Activated CD4-positive, CD25-positive, alpha-beta regulatory T cell treated with anti-CD3 and anti-CD28 coated beads, Interleukin-2, amount 50 U/mL, for 16 hours (primary cell): Measurements from ENCODE around the gene HORMAD2.
"Not testable (repeated sequence)": the region's sequence is repeated elsewhere in the genome, so short reads cannot be mapped to it uniquely, and the experiment has no call there.

Source experiments
- DNase-seq: peaks from one replicate; pipeline ENCODE4 v3.0.0-alpha.2; 2020; ENCODE audit warnings: low read depth, low spot score

Gene HORMAD2

GRCh38 chr22:30188911-30189310, 108.6 kb downstream of the HORMAD2 start:
- DNase-seq: no peak

- no peak for DNase-seq
Observed at GRCh38 chr22:30190574-30190973, 110.3 kb downstream of the HORMAD2 start.

DNA sequence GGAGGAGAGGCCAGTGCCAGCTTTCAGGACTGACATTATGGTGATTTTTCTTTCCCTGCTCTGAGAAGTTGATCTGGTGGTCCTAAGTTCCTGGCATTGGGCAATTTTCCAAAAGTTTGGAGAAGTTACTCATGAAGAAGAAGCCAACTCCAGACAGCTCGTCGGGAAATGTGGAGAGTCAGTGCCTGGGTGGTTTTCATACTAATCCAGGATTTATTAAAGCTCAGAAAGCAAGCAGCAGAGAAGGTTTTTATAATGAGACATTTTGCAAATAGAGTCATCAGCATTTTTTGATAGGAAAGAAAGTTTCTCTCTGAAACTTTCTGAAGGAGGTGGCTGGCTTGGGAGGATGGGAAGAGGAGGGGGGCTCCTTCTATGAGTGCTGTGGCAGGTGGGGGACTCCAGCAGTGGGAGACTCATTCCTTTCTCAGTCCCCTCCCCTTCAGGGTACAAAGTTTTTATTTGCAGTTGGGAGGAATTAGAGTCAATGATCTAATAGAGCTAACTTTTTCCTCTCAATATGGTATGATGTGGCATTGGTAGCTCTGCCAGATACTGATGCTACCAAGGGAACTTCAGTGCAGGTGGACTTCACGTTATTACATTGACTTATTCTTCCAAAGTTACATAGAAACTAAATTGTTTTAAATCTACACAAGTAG, 110.9 kb downstream of the HORMAD2 start:
- DNase-seq: no peak

DNA sequence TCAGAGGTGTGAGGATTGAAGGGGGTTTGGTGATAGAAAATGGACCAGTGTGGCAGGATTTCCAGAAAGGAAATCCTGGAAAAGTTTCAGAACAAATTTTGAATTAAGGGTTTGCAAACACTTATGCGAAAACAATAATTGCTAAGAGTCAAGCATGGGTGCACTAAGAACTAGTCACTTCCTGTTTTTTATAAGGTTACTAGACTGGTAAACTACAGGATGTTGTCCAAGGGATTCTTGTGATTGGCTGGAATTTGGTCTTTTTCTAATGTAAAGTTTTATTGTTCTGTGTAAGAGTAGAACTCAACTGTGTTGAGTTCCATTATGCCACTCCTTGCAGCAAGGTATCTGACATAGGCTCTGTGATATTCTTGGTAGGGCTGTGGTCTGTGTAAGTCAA, 112.2 kb downstream of the HORMAD2 start:
- DNase-seq: no peak

DNA sequence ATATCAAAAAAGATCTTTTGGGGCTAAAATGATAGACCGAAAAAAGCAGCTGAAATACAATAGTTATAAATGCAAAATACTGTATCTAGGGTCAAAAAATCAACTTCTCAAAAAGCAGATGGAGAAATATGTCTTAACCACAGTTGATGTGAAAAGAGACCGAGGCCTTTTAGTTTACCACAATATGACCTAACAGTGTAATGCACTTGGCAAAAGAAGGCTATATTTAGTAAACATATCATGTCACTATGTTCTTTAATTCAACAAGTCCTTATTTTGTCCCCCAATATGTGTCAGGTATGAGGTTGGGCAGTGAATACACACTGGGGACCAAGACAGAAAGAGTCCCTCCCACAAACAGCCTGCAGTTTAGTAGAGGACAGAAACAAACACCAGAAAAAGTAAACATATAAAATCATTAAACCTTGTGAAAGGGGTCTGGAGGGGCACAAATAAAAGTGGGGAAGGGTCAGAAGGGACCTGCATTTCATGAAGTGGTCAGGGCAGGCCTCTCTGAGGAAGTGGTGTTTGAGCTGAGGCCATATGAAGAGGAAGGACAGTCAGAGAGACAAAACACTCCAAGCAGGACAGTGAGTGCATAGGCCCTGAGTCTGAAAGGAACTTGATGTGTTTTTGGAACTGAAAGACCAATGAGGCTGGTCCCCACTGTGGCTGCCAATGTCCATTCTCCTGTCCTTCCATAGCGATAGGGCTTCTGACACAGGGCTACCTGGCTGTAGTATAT, 112.9 kb downstream of the HORMAD2 start:
- no peak for DNase-seq

DNA sequence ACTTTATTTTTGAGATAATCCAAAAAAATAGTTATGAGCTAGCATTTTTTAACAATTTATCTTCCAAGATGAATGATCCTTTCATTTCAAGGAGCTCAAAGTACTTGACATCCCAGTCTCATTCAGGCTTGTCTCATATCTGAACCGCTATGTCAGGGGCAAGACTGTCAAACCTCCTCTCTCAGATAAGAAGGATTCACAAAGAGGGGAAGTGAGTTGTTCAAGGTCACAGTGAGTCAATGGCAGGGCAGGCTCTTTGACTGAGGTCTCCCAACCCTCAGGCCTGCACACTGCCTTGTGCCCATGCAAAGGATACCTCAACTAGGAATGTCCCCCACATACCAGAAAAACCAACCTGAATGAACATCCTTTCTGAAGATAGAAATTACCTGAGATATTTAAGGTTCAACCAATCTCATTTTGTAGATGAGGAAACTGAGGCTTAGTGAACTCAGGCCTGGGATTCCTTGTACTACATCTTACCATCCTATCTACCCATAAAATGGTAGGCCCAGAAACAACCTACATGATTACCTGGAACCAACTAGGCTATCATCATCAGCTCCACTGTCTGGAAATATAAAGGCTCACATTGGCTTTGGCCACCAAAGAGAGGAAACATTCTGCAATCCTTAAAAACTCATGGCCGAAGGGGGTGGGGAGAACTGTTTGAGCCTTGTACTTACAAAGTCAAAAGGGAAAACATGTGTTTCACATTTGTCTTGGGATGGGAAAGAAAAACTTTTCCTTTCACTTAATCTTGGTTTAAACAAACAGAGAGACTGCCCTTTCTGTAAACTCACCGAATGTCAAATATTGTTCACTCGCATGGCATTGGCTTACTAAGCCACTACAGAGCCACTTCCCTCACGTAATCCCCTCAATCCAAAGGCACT, 115.2 kb downstream of the HORMAD2 start:
- DNase-seq: no peak

GRCh38 chr22:30196141-30196879, 116.0 kb downstream of the HORMAD2 start:
- no peak for DNase-seq

DNA sequence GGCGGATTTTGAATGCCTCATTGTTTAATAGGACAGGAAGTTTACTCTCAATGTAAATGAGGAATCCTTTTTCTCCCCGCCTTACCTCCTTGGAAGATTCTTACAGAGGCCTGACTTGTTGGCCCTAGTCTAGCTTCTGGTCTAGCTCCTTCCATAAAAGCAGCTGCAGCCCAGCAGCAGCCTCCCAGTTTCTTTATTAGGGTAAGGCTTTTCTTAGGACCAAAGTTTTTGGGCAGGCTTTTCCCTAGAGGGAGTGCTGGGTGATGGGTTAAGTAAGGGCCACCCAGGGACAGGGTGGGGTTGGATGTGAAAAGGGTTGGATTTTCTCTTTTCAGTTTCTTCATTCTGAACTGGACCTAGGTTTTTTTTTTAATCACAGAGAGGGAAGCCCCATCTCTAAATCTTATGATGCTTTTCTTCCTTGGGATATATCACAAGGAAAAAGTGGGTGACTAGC, 116.6 kb downstream of the HORMAD2 start:
- no peak for DNase-seq

- DNase-seq: no peak
Observed at GRCh38 chr22:30197389-30197788, 117.1 kb downstream of the HORMAD2 start.

- DNase-seq: no peak
Observed at GRCh38 chr22:30198152-30198825, 118.0 kb downstream of the HORMAD2 start.

DNA sequence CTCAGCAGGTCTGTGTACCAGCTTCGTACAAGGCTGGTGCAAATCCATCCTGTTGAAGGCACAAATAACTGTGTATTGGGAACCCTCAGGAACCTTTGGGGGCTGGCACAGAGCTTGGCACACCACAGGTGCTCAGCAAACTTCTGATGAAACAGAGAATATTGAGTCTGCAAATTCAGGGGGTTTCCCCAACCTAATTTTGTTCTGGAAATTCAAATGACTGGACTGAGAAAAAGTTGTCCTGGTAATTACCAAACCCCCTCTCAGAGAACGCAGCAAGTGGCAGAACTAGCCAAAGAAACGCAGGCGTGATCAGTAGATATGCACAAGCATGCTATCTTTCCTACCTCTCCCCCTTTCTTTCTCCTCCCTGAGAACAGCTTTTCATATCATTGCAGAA, 118.7 kb downstream of the HORMAD2 start:
- DNase-seq: no peak

DNA sequence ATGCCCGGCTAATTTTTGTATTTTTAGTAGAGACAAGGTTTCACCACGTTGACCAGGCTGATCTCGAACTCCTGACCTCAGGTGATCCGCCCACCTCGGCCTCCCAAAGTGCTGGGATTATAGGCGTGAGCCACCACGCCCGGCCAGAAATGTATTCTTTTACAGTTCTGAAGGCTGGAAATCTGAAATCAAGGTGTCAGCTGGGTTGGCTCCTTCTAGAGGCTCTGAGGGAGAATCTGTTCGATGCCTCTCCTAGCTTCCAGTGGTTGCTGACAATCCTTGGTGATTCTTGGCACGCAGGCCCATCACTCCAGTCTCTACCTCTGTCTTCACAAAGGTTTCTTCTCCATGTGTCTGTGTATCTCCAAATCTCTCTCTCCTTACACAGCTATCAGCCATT, 120.6 kb downstream of the HORMAD2 start:
- not testable (repeated sequence) for DNase-seq

- DNase-seq: no peak
Observed at GRCh38 chr22:30201945-30202344, 121.7 kb downstream of the HORMAD2 start.

GRCh38 chr22:30202531-30203006, 122.3 kb downstream of the HORMAD2 start:
- DNase-seq: no peak

GRCh38 chr22:30204015-30204741, 123.9 kb downstream of the HORMAD2 start:
- DNase-seq: no peak

GRCh38 chr22:30204742-30205111, 124.5 kb downstream of the HORMAD2 start:
- no peak for DNase-seq

DNA sequence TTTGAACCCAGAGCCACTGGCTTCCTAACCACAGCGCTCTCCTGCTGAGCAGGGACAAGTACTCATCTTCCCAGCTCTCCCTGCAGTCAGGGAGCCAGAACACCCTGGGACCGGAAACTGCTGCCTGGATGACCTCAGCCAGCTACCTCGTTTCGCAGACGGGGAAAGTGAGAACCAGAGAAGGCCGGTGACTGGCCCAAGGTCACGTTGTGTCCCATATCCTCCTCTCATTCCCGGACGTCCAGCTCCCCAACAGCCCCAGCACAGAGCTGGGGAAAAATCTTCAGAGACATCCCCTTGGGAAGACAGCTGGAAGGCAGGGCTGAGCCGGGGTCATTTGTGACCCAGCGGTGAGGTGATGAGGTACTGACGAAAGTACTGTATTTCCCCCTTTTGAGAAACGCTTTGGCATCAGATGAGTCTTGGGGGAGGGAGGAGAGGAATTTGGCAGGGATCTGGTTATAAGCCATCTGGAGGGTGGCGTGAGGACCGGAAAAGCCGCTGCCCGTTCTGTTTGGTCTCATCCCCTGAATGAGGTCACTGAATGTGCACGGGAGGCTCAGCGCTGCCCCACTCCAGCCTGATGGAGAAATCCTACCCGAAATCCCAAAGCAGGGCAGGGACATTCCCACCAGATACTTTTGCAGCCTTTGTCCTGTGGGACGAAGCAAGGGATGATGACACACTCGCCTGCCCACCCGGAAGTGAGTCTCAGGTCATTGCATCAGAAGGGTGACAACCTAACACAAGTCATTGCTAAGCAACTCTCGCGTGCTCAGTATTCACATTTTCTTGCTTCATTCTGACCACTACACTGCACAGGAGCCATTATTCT, 125.2 kb downstream of the HORMAD2 start:
- no peak for DNase-seq

DNA sequence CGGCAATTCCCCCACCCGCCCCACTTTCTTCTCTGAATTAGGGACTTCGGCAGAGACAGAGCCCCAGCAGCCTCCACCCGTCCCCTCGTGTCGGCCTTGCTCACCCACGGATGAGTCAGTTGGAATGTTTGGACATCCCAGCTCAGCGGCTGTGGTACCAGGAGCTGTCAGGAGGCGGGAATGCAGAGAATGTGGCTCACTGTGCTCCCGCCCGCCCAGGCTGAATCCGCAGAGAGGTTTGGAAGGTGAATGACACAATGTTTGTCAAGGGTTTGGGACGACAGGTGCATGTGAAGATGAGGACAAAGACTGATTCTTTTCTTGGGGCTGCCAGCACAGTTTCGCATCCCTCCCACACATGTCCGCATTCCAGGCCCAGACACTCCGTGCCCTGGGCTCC, 126.7 kb downstream of the HORMAD2 start:
- no peak for DNase-seq
